ENCODE measurements around the gene JOSD2. TPM values are rescaled to one million over a fixed set of nuclear protein-coding genes. Genes with fewer than 3 reads are reported as not detected.

JOSD2 gene
- total RNA-seq, 1 experiment from 2014 or later: 60.8 TPM

DNA sequence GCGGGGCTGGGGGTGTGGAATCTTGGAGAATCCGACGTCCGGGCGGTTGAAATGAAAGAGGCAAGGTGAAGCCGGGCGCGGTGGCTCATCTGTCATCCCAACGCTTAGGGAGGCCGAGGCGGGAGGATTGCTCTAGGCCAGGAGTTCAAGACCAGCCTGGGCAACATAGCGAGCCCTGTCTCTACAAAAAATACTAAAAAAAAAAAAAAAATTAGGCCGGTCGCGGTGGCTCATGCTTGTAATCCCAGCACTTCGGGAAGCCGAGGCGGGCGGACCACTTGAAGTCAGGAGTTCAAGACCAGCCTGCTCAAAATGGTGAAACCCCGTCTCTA is 34.1 kb downstream of the JOSD2 start:
- peaks cover 31% of the 10 kb centered on the region for H3K79me2 ChIP-seq (ENCODE audit: low read length)
- peaks cover 20% of the 10 kb centered on the region; the same call in 1 of the 2 replicates for H3K36me3 ChIP-seq (ENCODE audit: low read depth, low read length)
- peak overlapping the region; percentile 88; the same call in 1 of the 2 replicates for H2AFZ ChIP-seq (ENCODE audit: low read length)
- ATAC-seq (no peak), DNase-seq (no peak)
- H3K4me3 ChIP-seq (ENCODE audit: low read length): peak overlapping the region; percentile 86
- H3K27ac ChIP-seq (ENCODE audit: low read length): peak overlapping the region; percentile 77
- intact Hi-C loops (cut with micrococcal nuclease): no loop called here
- H3K27me3 ChIP-seq (ENCODE audit: low read length): no peaks in the 10 kb centered on the region
- H3K4me1 ChIP-seq (ENCODE audit: insufficient read depth, low read length): peaks cover 8% of the 10 kb centered on the region
- ChIA-PET CTCF (no interaction called here), POLR2A (ENCODE audit: unreplicated experiment) (interaction anchor here (0.7 kb wide), 1 partner anchor 10 kb away, joined by 5 read pairs; no protein-coding TSS in a partner anchor)
- no peaks in the 10 kb centered on the region for H3K9me3 ChIP-seq (ENCODE audit: low read length)
- H3K9me2 ChIP-seq (replicated peaks; ENCODE audit: low read length): no peaks in the 10 kb centered on the region
- peak overlapping the region; percentile 91 for H3K4me2 ChIP-seq (ENCODE audit: low read length)
- H3F3A ChIP-seq (ENCODE audit: low read length, unreplicated experiment): no peaks in the 10 kb centered on the region
- peaks cover 21% of the 10 kb centered on the region for H4K20me1 ChIP-seq (ENCODE audit: low read length)
- no peak for TF ChIP-seq EZH2 (IDR thresholded peaks at IDR 0.05; ENCODE audit: low read length, unreplicated experiment)
- no peak for TF ChIP-seq EZH2phosphoT487 (IDR thresholded peaks at IDR 0.05; ENCODE audit: borderline replicate concordance, low read length)
- TF ChIP-seq, protein P1, sequence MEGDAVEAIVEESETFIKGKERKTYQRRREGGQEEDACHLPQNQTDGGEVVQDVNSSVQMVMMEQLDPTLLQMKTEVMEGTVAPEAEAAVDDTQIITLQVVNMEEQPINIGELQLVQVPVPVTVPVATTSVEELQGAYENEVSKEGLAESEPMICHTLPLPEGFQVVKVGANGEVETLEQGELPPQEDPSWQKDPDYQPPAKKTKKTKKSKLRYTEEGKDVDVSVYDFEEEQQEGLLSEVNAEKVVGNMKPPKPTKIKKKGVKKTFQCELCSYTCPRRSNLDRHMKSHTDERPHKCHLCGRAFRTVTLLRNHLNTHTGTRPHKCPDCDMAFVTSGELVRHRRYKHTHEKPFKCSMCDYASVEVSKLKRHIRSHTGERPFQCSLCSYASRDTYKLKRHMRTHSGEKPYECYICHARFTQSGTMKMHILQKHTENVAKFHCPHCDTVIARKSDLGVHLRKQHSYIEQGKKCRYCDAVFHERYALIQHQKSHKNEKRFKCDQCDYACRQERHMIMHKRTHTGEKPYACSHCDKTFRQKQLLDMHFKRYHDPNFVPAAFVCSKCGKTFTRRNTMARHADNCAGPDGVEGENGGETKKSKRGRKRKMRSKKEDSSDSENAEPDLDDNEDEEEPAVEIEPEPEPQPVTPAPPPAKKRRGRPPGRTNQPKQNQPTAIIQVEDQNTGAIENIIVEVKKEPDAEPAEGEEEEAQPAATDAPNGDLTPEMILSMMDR (conservative IDR thresholded peaks at IDR 0.05; ENCODE audit: low read depth, low read length): no peak
- H3K9ac ChIP-seq (ENCODE audit: low read length): peak overlapping the region; percentile 90
- TSS peak; percentile 74 for BruUV-seq (replicated peaks)

DNA sequence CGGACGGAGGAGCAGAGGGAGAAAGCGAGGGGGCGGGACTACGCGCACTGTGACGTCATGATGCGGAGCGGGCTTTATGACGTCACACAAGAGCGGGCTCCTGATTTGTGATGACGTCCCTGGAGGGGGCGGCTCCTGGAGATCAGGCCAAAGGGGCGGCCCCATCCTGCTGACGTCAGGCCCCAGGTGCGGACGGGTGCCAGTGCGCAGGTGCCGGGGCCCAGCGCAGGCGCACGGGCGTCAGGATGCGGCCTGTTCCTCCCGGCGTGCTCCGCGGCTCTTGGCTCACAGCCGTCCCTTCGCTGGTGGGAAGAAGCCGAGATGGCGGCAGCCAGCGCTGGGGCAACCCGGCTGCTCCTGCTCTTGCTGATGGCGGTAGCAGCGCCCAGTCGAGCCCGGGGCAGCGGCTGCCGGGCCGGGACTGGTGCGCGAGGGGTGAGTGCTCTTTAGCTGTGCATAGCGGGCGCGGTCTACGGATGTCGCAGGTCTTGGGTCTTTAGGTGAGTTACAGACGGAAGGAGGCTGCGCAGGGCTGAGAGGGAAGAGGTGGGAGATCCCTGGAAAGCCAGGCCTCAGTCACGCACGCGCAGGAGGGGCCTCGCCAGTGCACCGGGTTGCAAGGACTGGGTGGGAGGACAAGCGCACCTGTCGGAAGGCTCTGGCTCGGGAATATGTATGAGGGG is 34.6 kb downstream of the JOSD2 start, which contains the start of the genes EMC10 and GARIN5A:
Gene EMC10 (plus strand): TSS at position 284 of the 683 bp plus-strand sequence. CDS start 38 bp downstream, at position 322.
Gene GARIN5A (minus strand): TSS at position 625 of the 683 bp plus-strand sequence. CDS start 460 bp downstream, at position 165.
- no peaks in the 10 kb centered on the region for H3F3A ChIP-seq (ENCODE audit: low read length, unreplicated experiment)
- ATAC-seq (peak; percentile 90), DNase-seq (peak; percentile 95)
- H4K20me1 ChIP-seq (ENCODE audit: low read length): peaks cover 21% of the 10 kb centered on the region
- H3K9me2 ChIP-seq (replicated peaks; ENCODE audit: low read length): no peaks in the 10 kb centered on the region
- H3K27ac ChIP-seq (ENCODE audit: low read length): peak within 1 kb of the TSS; percentile 77
- BruUV-seq (replicated peaks): TSS peak; percentile 43
- intact Hi-C loops (cut with micrococcal nuclease): no loop called here
- H3K36me3 ChIP-seq (ENCODE audit: low read depth, low read length): peaks cover 19% of the 10 kb centered on the region; the same call in 1 of the 2 replicates
- no peaks in the 10 kb centered on the region for H3K9me3 ChIP-seq (ENCODE audit: low read length)
- peak within 1 kb of the TSS; percentile 91 for H3K4me2 ChIP-seq (ENCODE audit: low read length)
- TF ChIP-seq, protein P1 (conservative IDR thresholded peaks at IDR 0.05; ENCODE audit: low read depth, low read length): no peak
- no peak for TF ChIP-seq EZH2phosphoT487 (IDR thresholded peaks at IDR 0.05; ENCODE audit: borderline replicate concordance, low read length)
- no peak for TF ChIP-seq EZH2 (IDR thresholded peaks at IDR 0.05; ENCODE audit: low read length, unreplicated experiment)
- peak within 1 kb of the TSS; percentile 86 for H3K4me3 ChIP-seq (ENCODE audit: low read length)
- CTCF ChIA-PET: no interaction called here
- peak within 1 kb of the TSS; percentile 90 for H3K9ac ChIP-seq (ENCODE audit: low read length)
- H3K4me1 ChIP-seq (ENCODE audit: insufficient read depth, low read length): peaks cover 8% of the 10 kb centered on the region
- POLR2A ChIA-PET (ENCODE audit: unreplicated experiment): no interaction called here
- peak within 1 kb of the TSS; percentile 88 for H2AFZ ChIP-seq (ENCODE audit: low read length)
- H3K27me3 ChIP-seq (ENCODE audit: low read length): no peaks in the 10 kb centered on the region
- H3K79me2 ChIP-seq (ENCODE audit: low read length): peaks cover 31% of the 10 kb centered on the region

DNA sequence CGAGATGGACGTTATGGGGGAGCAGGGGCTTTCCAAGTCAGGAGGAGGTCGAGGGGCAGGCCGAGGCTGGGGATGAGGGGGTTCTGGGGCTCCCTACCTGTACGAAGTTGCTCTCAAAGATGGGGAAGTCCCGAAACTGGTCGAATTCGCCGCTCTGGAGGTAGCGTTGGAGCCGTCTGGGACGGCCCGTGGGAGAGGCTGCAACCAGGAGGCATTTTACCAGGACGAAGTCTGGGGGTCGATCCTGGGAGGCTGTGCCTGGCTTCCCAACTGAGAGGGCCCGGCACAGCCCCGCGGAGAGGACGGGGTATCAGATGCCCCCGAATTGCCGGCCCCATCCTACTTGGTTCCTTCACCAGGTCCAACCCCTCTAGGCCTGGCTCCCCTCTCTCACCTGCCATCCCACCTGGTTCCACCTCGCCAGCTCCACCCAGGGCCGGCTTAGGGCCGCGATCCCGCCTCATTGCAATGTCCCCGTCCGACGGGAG is 35.2 kb downstream of the JOSD2 start:
- TF ChIP-seq EZH2phosphoT487 (IDR thresholded peaks at IDR 0.05; ENCODE audit: borderline replicate concordance, low read length): no peak
- TF ChIP-seq, protein P1 (conservative IDR thresholded peaks at IDR 0.05; ENCODE audit: low read depth, low read length): no peak
- no peak for TF ChIP-seq EZH2 (IDR thresholded peaks at IDR 0.05; ENCODE audit: low read length, unreplicated experiment)
- Histone ChIP-seq H3K4me1 (ENCODE audit: insufficient read depth, low read length) (peaks cover 8% of the 10 kb centered on the region), H3K27me3 (ENCODE audit: low read length) (no peaks in the 10 kb centered on the region), H3K4me3 (ENCODE audit: low read length) (no peak overlapping the region), H3K9me3 (ENCODE audit: low read length) (no peaks in the 10 kb centered on the region), H3K4me2 (ENCODE audit: low read length) (no peak overlapping the region), H3K27ac (ENCODE audit: low read length) (no peak overlapping the region), H3K79me2 (ENCODE audit: low read length) (peaks cover 31% of the 10 kb centered on the region), H3K36me3 (ENCODE audit: low read depth, low read length) (peaks cover 13% of the 10 kb centered on the region; the same call in 1 of the 2 replicates), H2AFZ (ENCODE audit: low read length) (no peak overlapping the region), H3K9me2 (replicated peaks; ENCODE audit: low read length) (no peaks in the 10 kb centered on the region), H3F3A (ENCODE audit: low read length, unreplicated experiment) (no peaks in the 10 kb centered on the region), H4K20me1 (ENCODE audit: low read length) (peaks cover 21% of the 10 kb centered on the region), H3K9ac (ENCODE audit: low read length) (no peak overlapping the region)
- ChIA-PET CTCF (no interaction called here), POLR2A (ENCODE audit: unreplicated experiment) (no interaction called here)
- no peak for ATAC-seq
- intact Hi-C loops (cut with micrococcal nuclease): no loop called here
- DNase-seq: no peak
- BruUV-seq (replicated peaks): no TSS peak
